Loucy (cell line): ENCODE data around the gene DMGDH.

Source experiments
- EZH2phosphoT487 ChIP-seq: fragments of 200-600 bp; IDR thresholded peaks from 2 replicates; pipeline ENCODE4 v1.6.1; 2018; ENCODE audit warnings: antibody characterized with exemption, mild to moderate bottlenecking, moderate library complexity, borderline replicate concordance
- TF ChIP-seq, protein P1 (sequence below): fragments of 200-600 bp; sonication (generic); conservative IDR thresholded peaks from 2 replicates; pipeline ENCODE4 v1.5.1; 2014; ENCODE audit warnings: mild to moderate bottlenecking, antibody characterized with exemption, low read length

DNA sequence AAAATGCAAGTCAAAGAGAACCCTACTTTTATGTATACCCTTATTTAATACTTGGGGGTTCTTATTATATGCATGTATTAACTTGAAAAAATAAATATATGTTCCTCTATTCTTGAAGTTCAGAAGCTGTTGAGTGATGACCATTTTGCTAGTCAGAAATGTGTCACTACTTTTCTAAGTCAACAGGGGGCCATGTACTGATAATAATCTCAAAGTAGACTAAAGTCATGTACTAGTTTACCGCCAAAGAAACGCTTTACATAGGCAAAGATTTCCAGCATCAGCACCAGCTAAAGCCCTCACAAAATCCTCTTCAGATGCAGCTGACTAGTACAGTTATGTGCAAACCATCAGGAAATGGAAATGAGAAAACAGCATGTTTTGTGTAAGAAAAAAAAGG is 36.4 kb upstream of the DMGDH start:
- TF ChIP-seq, protein P1, sequence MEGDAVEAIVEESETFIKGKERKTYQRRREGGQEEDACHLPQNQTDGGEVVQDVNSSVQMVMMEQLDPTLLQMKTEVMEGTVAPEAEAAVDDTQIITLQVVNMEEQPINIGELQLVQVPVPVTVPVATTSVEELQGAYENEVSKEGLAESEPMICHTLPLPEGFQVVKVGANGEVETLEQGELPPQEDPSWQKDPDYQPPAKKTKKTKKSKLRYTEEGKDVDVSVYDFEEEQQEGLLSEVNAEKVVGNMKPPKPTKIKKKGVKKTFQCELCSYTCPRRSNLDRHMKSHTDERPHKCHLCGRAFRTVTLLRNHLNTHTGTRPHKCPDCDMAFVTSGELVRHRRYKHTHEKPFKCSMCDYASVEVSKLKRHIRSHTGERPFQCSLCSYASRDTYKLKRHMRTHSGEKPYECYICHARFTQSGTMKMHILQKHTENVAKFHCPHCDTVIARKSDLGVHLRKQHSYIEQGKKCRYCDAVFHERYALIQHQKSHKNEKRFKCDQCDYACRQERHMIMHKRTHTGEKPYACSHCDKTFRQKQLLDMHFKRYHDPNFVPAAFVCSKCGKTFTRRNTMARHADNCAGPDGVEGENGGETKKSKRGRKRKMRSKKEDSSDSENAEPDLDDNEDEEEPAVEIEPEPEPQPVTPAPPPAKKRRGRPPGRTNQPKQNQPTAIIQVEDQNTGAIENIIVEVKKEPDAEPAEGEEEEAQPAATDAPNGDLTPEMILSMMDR = peak; percentile 59
- no peak for TF ChIP-seq EZH2phosphoT487
